Left colon (tissue), 2 donors: ENCODE results near the gene TSPAN13. TPM values are rescaled to one million over a fixed set of nuclear protein-coding genes. Genes with fewer than 3 reads are reported as not detected.

Source experiments
- total RNA-seq, 2 donors: library from RNA; stranded (reverse); fragmentation: NEBNext Ultra II Directional; extraction: Animal tissue kit (Norgen Biotek cat#: 25700); gene quantifications; one replicate each; pipeline ENCODE4 v1.2.1, GENCODE V29; 2021
- donor health status: DM: no; HTN: no; CAD: no.
- donor health status: DM: yes; HTN: yes; CAD: no.

TSPAN13 gene
- total RNA-seq, 2 donors from 2014 or later = 79.5 to 97.7 TPM

Other genes starting within 250 kb of the TSPAN13 start
- not detected for gene LRRC72, start 226.9 kb upstream of the TSPAN13 start, total RNA-seq
- gene ANKMY2, start 108.0 kb upstream of the TSPAN13 start, total RNA-seq = 10 to 100 TPM; 22.8 to 27.5 TPM
- 10 to 100 TPM; 52.9 to 62.3 TPM for gene BZW2, start 107.6 kb upstream of the TSPAN13 start, total RNA-seq
- gene AGR2, start 51.2 kb downstream of the TSPAN13 start, total RNA-seq = 1,000 to 10,000 TPM in 1 of 2 donors, 100 to 1,000 TPM in 1; 725 to 1,046 TPM
- gene AGR3, start 128.2 kb downstream of the TSPAN13 start, total RNA-seq = 100 to 1,000 TPM; 123 to 188 TPM